Neural crest cell (in vitro differentiated cells): ENCODE measurements around the gene MTIF3. TPM values are rescaled to one million over a fixed set of nuclear protein-coding genes. Genes with fewer than 3 reads are reported as not detected.

Experiments used
- DNase-seq: peaks from one replicate; pipeline ENCODE4 v3.0.0; 2021; ENCODE audit warnings: low read depth, mixed read lengths, low spot score
- H3K27ac Mint-ChIP-seq: one replicate; pipeline ENCODE4 v1.8.0; 2021; ENCODE audit warnings: mild to moderate bottlenecking, mixed read lengths; ENCODE audit not compliant: unreplicated experiment
- H3K27me3 Mint-ChIP-seq: 2 replicates; pipeline ENCODE4 v1.8.0; 2021; ENCODE audit warnings: low read depth, mild to moderate bottlenecking, mixed read lengths
- H3K36me3 Mint-ChIP-seq: 2 replicates; pipeline ENCODE4 v1.8.0; 2021; ENCODE audit warnings: low read depth, mild to moderate bottlenecking, mixed read lengths
- H3K4me1 Mint-ChIP-seq: 2 replicates; pipeline ENCODE4 v1.8.0; 2021; ENCODE audit warnings: mixed read lengths
- H3K4me3 Mint-ChIP-seq: one replicate; pipeline ENCODE4 v1.8.0; 2021; ENCODE audit warnings: mild to moderate bottlenecking, mixed read lengths
- H3K9me3 Mint-ChIP-seq: 2 replicates; pipeline ENCODE4 v1.8.0; 2021; ENCODE audit warnings: mixed read lengths
- CTCF ChIP-seq: fragments of 200-600 bp; sonication (generic); conservative IDR thresholded peaks from 2 replicates; pipeline ENCODE4 v1.5.0; 2021; ENCODE audit warnings: antibody characterized with exemption, mild to moderate bottlenecking
- total RNA-seq: library from RNA; stranded (reverse); gene quantifications from 2 replicates; pipeline ENCODE4 v1.2.1, GENCODE V29; 2021

MTIF3 gene
- total RNA-seq, 1 donor from 2014 or later, result 48.5 TPM

DNA sequence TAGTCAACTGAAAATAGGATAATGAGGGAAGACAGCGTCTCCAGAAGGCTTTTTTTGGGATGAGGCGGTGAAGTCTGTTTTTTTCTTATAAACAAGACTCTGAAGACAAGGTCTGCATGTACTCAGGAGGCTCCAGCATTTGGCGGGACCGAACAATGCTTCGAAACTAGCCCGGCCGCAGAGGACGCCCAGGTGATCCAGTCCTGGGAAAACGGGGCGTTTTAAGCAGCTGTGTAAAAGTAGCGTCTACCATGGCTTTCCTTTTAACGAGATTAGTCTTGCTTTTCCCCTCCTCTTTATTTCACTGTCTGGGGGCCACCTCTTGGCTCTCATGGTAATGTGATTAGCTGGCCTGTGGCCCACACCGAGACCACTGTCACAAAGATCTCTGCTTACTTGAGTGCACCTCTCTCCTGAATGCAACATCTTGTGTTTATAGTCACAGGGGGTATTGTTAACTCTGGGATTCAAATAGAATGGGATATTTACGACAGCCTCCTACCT, 55.3 kb downstream of the MTIF3 start:
- Mint-ChIP-seq H3K4me3 (no peak overlapping the region), H3K27ac (no peak overlapping the region), H3K27me3 (peaks cover 6% of the 10 kb centered on the region), H3K9me3 (no peaks in the 10 kb centered on the region), H3K36me3 (no peaks in the 10 kb centered on the region), H3K4me1 (peaks cover 19% of the 10 kb centered on the region)
- no peak for DNase-seq
- no peak for TF ChIP-seq CTCF

DNA sequence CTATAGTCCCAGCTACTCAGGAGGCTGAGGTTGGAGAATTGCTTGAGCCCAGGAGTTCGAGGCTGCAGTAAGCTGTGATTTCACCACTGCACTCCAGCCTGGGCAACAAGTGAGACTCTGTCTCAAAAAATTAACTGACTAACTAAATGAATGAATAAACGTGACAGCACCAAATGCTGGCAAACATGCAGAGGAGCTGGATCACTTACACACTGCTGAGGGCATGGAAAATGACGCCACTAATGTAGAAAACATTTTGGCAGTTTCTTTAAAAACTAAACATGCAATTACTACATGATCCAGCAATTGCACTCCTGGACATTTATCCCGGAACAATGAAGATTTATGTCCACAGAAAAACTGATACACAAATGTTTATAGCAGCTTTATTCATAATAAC, 57.3 kb downstream of the MTIF3 start:
- no peaks in the 10 kb centered on the region for H3K36me3 Mint-ChIP-seq
- H3K4me1 Mint-ChIP-seq, result peaks cover 21% of the 10 kb centered on the region
- H3K4me3 Mint-ChIP-seq, result no peak overlapping the region

DNA sequence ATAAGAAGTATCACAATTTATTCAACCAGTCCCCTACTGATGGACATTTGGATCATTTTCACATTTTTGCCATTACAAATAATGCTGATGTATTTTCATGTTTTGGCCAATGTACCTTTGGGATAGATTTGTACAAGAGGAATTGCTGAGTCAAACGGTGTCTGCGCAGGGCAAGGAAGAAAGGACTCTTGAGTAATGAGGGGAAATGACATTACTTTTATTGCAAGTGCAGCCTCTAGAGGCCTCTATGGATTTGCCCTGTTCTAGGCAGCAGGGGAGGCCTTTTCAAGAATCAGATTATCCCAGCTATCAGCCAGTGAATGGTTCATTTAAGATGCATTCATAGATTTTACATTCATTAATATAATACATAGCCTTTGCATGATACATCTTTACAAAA, 58.9 kb downstream of the MTIF3 start:
- no peak for TF ChIP-seq CTCF
- H3K36me3 Mint-ChIP-seq, result no peaks in the 10 kb centered on the region
- peaks cover 6% of the 10 kb centered on the region for H3K27me3 Mint-ChIP-seq
- DNase-seq, result no peak
- no peaks in the 10 kb centered on the region for H3K9me3 Mint-ChIP-seq
- no peak overlapping the region for H3K4me3 Mint-ChIP-seq
- peaks cover 21% of the 10 kb centered on the region for H3K4me1 Mint-ChIP-seq
- no peak overlapping the region for H3K27ac Mint-ChIP-seq

More for the DNA sequence above, 57.3 kb downstream of the MTIF3 start:
- no peak overlapping the region for H3K27ac Mint-ChIP-seq
- no peaks in the 10 kb centered on the region for H3K9me3 Mint-ChIP-seq
- TF ChIP-seq CTCF, result no peak
- H3K27me3 Mint-ChIP-seq, result peaks cover 6% of the 10 kb centered on the region
- DNase-seq, result no peak

DNA sequence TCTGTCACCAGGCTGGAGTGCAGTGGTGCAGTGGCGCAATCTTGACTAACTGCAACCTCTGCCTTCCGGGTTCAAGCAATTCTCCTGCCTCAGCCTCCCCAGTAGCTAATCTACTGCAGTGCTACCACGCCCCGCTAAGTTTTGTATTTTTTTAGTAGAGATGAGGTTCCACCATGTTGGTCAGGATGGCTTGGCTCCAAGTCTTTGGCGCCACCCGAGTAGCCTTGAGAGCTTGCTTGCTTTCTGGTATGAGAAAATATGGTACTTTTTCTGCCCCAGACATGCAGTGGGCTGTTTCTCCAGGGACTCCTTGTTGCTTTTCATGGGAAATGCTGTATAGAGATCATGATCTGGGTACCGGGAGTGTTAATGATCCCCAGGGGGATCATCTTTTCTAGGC, 60.5 kb downstream of the MTIF3 start:
- Mint-ChIP-seq H3K27me3 (peaks cover 6% of the 10 kb centered on the region), H3K36me3 (no peaks in the 10 kb centered on the region), H3K9me3 (no peaks in the 10 kb centered on the region), H3K4me1 (peaks cover 13% of the 10 kb centered on the region), H3K4me3 (no peak overlapping the region), H3K27ac (no peak overlapping the region)
- TF ChIP-seq CTCF, result no peak
- no peak for DNase-seq

DNA sequence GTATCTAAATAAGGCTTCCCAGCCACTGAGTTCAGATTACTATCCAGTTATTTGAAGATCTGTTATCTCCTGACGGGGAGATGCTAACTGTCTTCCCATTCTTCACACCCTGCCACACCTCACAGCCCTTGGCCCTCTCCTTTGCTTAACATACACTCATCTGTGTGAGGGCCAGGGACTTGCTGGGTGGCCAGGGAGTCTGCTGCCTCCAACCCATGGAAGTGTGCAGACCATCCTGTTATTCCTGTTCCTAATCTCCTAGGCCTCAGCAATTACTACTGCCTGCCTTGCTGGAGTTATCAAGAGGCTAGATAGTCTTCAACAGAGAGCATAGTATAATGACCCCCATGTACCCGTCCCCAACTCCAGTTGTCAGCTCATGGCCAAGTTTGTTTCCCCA, 62.1 kb downstream of the MTIF3 start:
- H3K4me3 Mint-ChIP-seq, result no peak overlapping the region
- H3K36me3 Mint-ChIP-seq, result no peaks in the 10 kb centered on the region
- peaks cover 9% of the 10 kb centered on the region for H3K27me3 Mint-ChIP-seq
- no peaks in the 10 kb centered on the region for H3K9me3 Mint-ChIP-seq
- no peak overlapping the region for H3K27ac Mint-ChIP-seq
- DNase-seq, result no peak
- peaks cover 10% of the 10 kb centered on the region for H3K4me1 Mint-ChIP-seq
- TF ChIP-seq CTCF, result no peak

Other genes with a start within 250 kb of the MTIF3 start
- 1,080 and 1,081 TPM in 2 replicates for gene RPL21, start 199.0 kb downstream of the MTIF3 start, total RNA-seq
- 1.3 and 1.9 TPM in 2 replicates for gene RASL11A, start 179.7 kb downstream of the MTIF3 start, total RNA-seq
- gene GTF3A, start 25.9 kb downstream of the MTIF3 start, total RNA-seq, result 113 and 116 TPM in 2 replicates
- gene LNX2, start 170.0 kb upstream of the MTIF3 start, total RNA-seq, result 9.4 and 9.6 TPM in 2 replicates
- gene POLR1D, start 171.3 kb upstream of the MTIF3 start, total RNA-seq, result 92.6 and 100 TPM in 2 replicates